Measurements from ENCODE around the gene CLTA.

DNA sequence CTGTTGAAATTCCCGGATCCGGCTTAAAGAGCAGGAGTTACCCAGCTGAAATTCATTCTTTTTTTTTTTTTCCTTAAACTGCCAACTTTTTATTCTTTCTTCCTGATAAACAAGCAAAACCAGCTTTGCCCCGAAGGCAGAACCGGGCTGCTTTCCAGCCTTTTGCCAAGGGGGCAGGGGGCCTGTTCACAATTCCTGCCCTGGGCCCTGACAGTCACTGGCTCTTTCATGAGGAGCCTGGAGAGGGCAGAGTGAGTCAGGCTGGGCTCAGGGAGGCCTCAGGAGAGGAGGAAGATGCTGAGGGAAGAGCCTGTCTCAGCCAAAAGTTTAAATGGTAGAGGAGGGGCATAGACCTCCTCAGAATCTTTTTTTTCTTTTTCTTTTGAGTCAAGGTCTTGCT is 49.4 kb upstream of the CLTA start:
- TF ChIP-seq, protein P1, sequence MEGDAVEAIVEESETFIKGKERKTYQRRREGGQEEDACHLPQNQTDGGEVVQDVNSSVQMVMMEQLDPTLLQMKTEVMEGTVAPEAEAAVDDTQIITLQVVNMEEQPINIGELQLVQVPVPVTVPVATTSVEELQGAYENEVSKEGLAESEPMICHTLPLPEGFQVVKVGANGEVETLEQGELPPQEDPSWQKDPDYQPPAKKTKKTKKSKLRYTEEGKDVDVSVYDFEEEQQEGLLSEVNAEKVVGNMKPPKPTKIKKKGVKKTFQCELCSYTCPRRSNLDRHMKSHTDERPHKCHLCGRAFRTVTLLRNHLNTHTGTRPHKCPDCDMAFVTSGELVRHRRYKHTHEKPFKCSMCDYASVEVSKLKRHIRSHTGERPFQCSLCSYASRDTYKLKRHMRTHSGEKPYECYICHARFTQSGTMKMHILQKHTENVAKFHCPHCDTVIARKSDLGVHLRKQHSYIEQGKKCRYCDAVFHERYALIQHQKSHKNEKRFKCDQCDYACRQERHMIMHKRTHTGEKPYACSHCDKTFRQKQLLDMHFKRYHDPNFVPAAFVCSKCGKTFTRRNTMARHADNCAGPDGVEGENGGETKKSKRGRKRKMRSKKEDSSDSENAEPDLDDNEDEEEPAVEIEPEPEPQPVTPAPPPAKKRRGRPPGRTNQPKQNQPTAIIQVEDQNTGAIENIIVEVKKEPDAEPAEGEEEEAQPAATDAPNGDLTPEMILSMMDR (IDR thresholded peaks at IDR 0.05) = no peak
- TF ChIP-seq EZH2 (IDR thresholded peaks at IDR 0.05; ENCODE audit: borderline replicate concordance, insufficient read depth, low read depth, low read length, poor library complexity, severe bottlenecking) = no peak

Data from B cell (primary cell).